ENCODE data around the gene IFIT1B. TPM values are rescaled to one million over a fixed set of nuclear protein-coding genes. Genes with fewer than 3 reads are reported as not detected.

IFIT1B gene
- total and polyA plus RNA-seq, 9 of the 15 experiments (the other 6 are each of a cell fraction or from before 2014, with no cell fraction given): not detected

DNA sequence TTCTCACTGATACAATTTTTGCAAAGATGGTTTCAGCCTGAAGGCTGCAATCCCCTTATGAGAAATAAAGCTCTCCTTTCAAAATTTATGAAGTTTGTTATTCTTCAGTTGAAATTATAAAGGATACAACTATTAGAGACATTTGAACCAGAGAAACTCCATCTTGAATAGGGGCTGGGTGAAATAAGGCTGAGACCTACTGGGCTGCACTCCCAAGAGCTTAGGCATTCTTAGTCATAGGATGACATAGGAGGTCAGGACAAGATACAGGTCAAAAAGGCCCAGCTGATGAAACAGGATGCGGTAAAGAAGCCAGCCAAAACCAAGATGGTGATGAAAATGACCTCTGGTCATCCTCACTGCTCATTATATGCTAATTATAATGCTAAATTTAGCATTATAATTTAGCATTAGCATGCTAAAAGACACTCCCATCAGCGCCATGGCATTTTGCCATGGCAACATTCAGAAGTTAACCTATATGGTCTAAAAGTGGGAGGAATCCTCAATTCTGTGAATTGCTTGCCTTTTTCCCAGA lies 22.4 kb upstream of the IFIT1B start (continued):
- TF ChIP-seq, protein P1, sequence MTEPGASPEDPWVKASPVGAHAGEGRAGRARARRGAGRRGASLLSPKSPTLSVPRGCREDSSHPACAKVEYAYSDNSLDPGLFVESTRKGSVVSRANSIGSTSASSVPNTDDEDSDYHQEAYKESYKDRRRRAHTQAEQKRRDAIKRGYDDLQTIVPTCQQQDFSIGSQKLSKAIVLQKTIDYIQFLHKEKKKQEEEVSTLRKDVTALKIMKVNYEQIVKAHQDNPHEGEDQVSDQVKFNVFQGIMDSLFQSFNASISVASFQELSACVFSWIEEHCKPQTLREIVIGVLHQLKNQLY (CRISPR knock-in tag; conservative IDR thresholded peaks at IDR 0.05): no peak
- TF ChIP-seq ZNF830 (CRISPR knock-in tag; IDR thresholded peaks at IDR 0.05): no peak
- no peak for TF ChIP-seq ZBTB1 (CRISPR knock-in tag; IDR thresholded peaks at IDR 0.05; ENCODE audit: borderline replicate concordance, low read depth)
- peak; percentile 74; the same call in 1 of the 2 replicates for TF ChIP-seq ZNF668 (CRISPR knock-in tag; IDR thresholded peaks at IDR 0.05)
- TF ChIP-seq, protein P2, sequence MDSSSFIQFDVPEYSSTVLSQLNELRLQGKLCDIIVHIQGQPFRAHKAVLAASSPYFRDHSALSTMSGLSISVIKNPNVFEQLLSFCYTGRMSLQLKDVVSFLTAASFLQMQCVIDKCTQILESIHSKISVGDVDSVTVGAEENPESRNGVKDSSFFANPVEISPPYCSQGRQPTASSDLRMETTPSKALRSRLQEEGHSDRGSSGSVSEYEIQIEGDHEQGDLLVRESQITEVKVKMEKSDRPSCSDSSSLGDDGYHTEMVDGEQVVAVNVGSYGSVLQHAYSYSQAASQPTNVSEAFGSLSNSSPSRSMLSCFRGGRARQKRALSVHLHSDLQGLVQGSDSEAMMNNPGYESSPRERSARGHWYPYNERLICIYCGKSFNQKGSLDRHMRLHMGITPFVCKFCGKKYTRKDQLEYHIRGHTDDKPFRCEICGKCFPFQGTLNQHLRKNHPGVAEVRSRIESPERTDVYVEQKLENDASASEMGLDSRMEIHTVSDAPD (CRISPR knock-in tag; IDR thresholded peaks at IDR 0.05): peak; percentile 83; the same call in 1 of the 2 replicates
- TF ChIP-seq TARDBP (IDR thresholded peaks at IDR 0.05): no peak
- no peak for TF ChIP-seq HNRNPH1 (optimal IDR thresholded peaks at IDR 0.05; ENCODE audit: low read depth, low read length)
- TF ChIP-seq CXXC5 (CRISPR knock-in tag; IDR thresholded peaks at IDR 0.05): peak; percentile 79
- peak; percentile 76; the same call in 1 of the 2 replicates for TF ChIP-seq TCFL5 (CRISPR knock-in tag; conservative IDR thresholded peaks at IDR 0.05)
- TF ChIP-seq, protein P3, sequence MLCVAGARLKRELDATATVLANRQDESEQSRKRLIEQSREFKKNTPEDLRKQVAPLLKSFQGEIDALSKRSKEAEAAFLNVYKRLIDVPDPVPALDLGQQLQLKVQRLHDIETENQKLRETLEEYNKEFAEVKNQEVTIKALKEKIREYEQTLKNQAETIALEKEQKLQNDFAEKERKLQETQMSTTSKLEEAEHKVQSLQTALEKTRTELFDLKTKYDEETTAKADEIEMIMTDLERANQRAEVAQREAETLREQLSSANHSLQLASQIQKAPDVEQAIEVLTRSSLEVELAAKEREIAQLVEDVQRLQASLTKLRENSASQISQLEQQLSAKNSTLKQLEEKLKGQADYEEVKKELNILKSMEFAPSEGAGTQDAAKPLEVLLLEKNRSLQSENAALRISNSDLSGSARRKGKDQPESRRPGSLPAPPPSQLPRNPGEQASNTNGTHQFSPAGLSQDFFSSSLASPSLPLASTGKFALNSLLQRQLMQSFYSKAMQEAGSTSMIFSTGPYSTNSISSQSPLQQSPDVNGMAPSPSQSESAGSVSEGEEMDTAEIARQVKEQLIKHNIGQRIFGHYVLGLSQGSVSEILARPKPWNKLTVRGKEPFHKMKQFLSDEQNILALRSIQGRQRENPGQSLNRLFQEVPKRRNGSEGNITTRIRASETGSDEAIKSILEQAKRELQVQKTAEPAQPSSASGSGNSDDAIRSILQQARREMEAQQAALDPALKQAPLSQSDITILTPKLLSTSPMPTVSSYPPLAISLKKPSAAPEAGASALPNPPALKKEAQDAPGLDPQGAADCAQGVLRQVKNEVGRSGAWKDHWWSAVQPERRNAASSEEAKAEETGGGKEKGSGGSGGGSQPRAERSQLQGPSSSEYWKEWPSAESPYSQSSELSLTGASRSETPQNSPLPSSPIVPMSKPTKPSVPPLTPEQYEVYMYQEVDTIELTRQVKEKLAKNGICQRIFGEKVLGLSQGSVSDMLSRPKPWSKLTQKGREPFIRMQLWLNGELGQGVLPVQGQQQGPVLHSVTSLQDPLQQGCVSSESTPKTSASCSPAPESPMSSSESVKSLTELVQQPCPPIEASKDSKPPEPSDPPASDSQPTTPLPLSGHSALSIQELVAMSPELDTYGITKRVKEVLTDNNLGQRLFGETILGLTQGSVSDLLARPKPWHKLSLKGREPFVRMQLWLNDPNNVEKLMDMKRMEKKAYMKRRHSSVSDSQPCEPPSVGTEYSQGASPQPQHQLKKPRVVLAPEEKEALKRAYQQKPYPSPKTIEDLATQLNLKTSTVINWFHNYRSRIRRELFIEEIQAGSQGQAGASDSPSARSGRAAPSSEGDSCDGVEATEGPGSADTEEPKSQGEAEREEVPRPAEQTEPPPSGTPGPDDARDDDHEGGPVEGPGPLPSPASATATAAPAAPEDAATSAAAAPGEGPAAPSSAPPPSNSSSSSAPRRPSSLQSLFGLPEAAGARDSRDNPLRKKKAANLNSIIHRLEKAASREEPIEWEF (CRISPR knock-in tag; IDR thresholded peaks at IDR 0.05): no peak
- TF ChIP-seq, protein P4, sequence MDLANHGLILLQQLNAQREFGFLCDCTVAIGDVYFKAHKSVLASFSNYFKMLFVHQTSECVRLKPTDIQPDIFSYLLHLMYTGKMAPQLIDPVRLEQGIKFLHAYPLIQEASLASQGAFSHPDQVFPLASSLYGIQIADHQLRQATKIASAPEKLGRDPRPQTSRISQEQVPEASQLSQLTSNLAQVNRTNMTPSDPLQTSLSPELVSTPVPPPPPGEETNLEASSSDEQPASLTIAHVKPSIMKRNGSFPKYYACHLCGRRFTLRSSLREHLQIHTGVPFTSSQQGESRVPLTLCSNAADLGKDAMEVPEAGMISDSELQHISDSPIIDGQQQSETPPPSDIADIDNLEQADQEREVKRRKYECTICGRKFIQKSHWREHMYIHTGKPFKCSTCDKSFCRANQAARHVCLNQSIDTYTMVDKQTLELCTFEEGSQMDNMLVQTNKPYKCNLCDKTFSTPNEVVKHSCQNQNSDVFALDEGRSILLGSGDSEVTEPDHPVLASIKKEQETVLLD (IDR thresholded peaks at IDR 0.05): no peak
- no peak for TF ChIP-seq XRCC3 (IDR thresholded peaks at IDR 0.05)
- no peak for TF ChIP-seq TAF9B (IDR thresholded peaks at IDR 0.05; ENCODE audit: partially characterized antibody)
- no peak for TF ChIP-seq EGR1 (conservative IDR thresholded peaks at IDR 0.05)
- no peak for TF ChIP-seq ZNF23 (CRISPR knock-in tag; IDR thresholded peaks at IDR 0.05)
- TF ChIP-seq, protein P5, sequence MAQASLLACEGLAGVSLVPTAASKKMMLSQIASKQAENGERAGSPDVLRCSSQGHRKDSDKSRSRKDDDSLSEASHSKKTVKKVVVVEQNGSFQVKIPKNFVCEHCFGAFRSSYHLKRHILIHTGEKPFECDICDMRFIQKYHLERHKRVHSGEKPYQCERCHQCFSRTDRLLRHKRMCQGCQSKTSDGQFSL (CRISPR knock-in tag; IDR thresholded peaks at IDR 0.05): no peak
- TF ChIP-seq, protein P5 (tag; IDR thresholded peaks at IDR 0.05): no peak
- TF ChIP-seq, protein P6, sequence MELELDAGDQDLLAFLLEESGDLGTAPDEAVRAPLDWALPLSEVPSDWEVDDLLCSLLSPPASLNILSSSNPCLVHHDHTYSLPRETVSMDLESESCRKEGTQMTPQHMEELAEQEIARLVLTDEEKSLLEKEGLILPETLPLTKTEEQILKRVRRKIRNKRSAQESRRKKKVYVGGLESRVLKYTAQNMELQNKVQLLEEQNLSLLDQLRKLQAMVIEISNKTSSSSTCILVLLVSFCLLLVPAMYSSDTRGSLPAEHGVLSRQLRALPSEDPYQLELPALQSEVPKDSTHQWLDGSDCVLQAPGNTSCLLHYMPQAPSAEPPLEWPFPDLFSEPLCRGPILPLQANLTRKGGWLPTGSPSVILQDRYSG (tag; conservative IDR thresholded peaks at IDR 0.05; ENCODE audit: low read depth): no peak; the same call in 1 of the 2 replicates

Data from K562 (cell line).